Aorta (tissue), 5 donors: ENCODE measurements around the gene SFT2D2. TPM values are rescaled to one million over a fixed set of nuclear protein-coding genes. Genes with fewer than 3 reads are reported as not detected.

ENCODE experiments used
- ATAC-seq: fragments of 200-7000 bp; cut with Tn5 transposase; one replicate; pipeline ENCODE4 v1.9.1; 2022; ENCODE audit warnings: moderate library complexity; ENCODE audit not compliant: low FRiP score
- DNase-seq, 2 donors: peaks; one replicate each; pipeline ENCODE4 v3.0.0-alpha.2; 2020
- H3K27ac ChIP-seq, 2 donors: one replicate each; pipeline ENCODE4 v1.5.1; 2013; ENCODE audit warnings: low read length in 2 of 2, mild to moderate bottlenecking in 2 of 2, moderate library complexity in 2 of 2, control low read depth in 1 of 2, inconsistent platforms in 1 of 2, low read depth in 1 of 2
- H3K27me3 ChIP-seq, 2 donors: one replicate each; pipeline ENCODE4 v1.6.1; 2013; ENCODE audit warnings: control low read depth in 1 of 2, low read length in 1 of 2, mild to moderate bottlenecking in 1 of 2, moderate library complexity in 1 of 2; ENCODE audit not compliant: insufficient read depth in 2 of 2, control insufficient read depth in 1 of 2
- H3K36me3 ChIP-seq, 2 donors: one replicate each; pipeline ENCODE4 v1.6.1; 2013; ENCODE audit warnings: control low read depth in 1 of 2, low read length in 1 of 2, mild to moderate bottlenecking in 1 of 2; ENCODE audit not compliant: insufficient read depth in 2 of 2, control insufficient read depth in 1 of 2
- H3K4me1 ChIP-seq, 2 donors: one replicate each; pipeline ENCODE4 v1.6.1; 2013; ENCODE audit warnings: low read length in 2 of 2, control low read depth in 1 of 2, mild to moderate bottlenecking in 1 of 2, moderate library complexity in 1 of 2; ENCODE audit not compliant: insufficient read depth in 2 of 2, control insufficient read depth in 1 of 2
- H3K4me3 ChIP-seq, 2 donors: one replicate each; pipeline ENCODE4 v1.5.1; 2013; ENCODE audit warnings: low read length in 2 of 2, control low read depth in 1 of 2, mild to moderate bottlenecking in 1 of 2
- H3K9me3 ChIP-seq: one replicate; pipeline ENCODE4 v1.6.1; 2013; ENCODE audit warnings: mild to moderate bottlenecking, low read length; ENCODE audit not compliant: control insufficient read depth
- WGBS, 2 donors: extraction: QIAGEN DNeasy Blood & Tissue Kit; methylation state at CpG; one replicate each; pipeline ENCODE4 v1.1.7; 2013; 5-methylcytosine and 5-hydroxymethylcytosine counted together
- intact Hi-C, 2 donors: fragments of 100-400 bp; cut with DNase I; formaldehyde crosslinking; loops; one replicate each; pipeline versions ENCODE4 v1.14.2 to v1.15.0; 2022
- polyA plus RNA-seq, 2 donors: library from polyadenylated mRNA; stranded (reverse); fragments of 200-250 nt; gene quantifications; one replicate each; pipeline ENCODE4 v1.2.3, GENCODE V29; 2013
- total RNA-seq, 2 donors: library from RNA; stranded (reverse); fragmentation: NEBNext Ultra II Directional; extraction: Animal tissue kit (Norgen Biotek cat#: 25700); gene quantifications; one replicate each; pipeline ENCODE4 v1.2.1, GENCODE V29; 2021
- donor health status: healthy with polysubstance abuse.
- donor health status: Bipolar disorder and iron deficiency.
- donor health status: DM: no; HTN: no; CAD: no.
- donor health status: DM: no; HTN: no; CAD: no.
- donor health status: DM: yes; HTN: yes; CAD: no.

Gene SFT2D2
- total and polyA plus RNA-seq, 4 donors, result 5.3 to 107 (median 53.0) TPM

DNA sequence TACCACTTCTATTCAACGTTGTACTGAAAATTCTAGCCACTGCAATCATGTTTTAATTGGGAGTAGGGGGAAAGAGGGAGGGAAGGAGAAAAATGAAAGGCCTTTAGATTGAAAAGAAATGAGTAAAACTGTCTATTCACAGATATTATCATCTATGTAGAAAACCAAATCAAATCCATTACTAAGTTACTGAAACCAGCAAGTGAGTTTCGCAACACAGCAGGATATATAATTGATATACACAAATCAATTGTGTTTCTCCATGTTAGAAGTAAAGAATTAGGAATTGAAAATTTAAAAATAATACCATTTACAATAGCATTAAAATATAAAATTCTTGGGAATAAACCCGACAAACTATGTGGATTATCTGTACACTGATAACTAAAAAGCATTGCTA is 19.2 kb downstream of the SFT2D2 start:
- H3K27ac ChIP-seq, result no peak overlapping the region

GRCh38 chr1:168246506-168246905 is 20.7 kb downstream of the SFT2D2 start:
- Histone ChIP-seq H3K27ac (no peak overlapping the region), H3K4me1 (peaks cover 2 to 16% of the 10 kb centered on the region in 2 donors), H3K36me3 (peaks cover 0 to 5% of the 10 kb centered on the region in 2 donors), H3K4me3 (no peak overlapping the region), H3K9me3 (no peaks in the 10 kb centered on the region), H3K27me3 (no peaks in the 10 kb centered on the region)
- intact Hi-C loops, result no loop called here
- DNase-seq (no peak), ATAC-seq (no peak)
- WGBS, 2 donors, result 22 to 25% methylated on average over 5 of the region's 5 CpGs

More for the DNA sequence above, 19.2 kb downstream of the SFT2D2 start:
- intact Hi-C loops, result no loop called here
- H3K36me3 ChIP-seq, result peaks cover 2 to 5% of the 10 kb centered on the region in 2 donors
- DNase-seq (no peak), ATAC-seq (no peak)
- H3K9me3 ChIP-seq, result no peaks in the 10 kb centered on the region
- peaks cover 2 to 16% of the 10 kb centered on the region in 2 donors for H3K4me1 ChIP-seq
- H3K4me3 ChIP-seq, result no peak overlapping the region
- H3K27me3 ChIP-seq, result no peaks in the 10 kb centered on the region
- 84 to 90% methylated on average over 3 of the region's 3 CpGs for WGBS, 2 donors

DNA sequence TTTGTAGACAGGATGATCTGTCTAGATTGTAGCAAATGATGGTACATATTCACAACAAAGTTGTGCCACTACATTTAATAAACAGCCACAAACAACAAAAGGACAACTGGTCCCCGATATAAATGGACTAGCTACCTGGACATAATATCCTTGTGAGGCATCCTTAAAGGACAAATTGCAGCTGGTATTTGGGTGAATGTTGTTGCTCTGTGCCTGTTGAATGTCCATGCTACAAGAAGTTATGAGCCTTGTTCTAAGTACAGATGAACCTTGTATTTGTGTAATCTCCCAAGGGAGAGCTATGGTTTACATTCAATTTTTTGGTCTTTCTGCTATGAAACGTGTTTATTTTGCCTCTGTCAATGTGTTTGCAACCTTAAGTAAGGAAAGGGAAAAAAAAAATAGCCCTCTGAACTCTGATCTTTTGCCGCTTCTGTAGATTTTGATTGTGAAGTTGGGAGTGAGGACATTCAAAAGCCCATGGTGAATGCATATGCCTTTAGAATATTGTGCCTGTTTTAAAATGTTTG is 26.5 kb downstream of the SFT2D2 start:
- no peaks in the 10 kb centered on the region for H3K27me3 ChIP-seq
- no peaks in the 10 kb centered on the region for H3K4me1 ChIP-seq
- no peak overlapping the region for H3K4me3 ChIP-seq
- WGBS, 2 donors, result 49 to 55% methylated on average over 3 of the region's 3 CpGs
- H3K9me3 ChIP-seq, result peaks cover 3% of the 10 kb centered on the region
- intact Hi-C loops, result no loop called here
- H3K27ac ChIP-seq, result no peak overlapping the region
- DNase-seq (no peak), ATAC-seq (no peak)
- no peaks in the 10 kb centered on the region for H3K36me3 ChIP-seq

- intact Hi-C loops, result no loop called here
- Histone ChIP-seq H3K27ac (no peak overlapping the region), H3K9me3 (peaks cover 3% of the 10 kb centered on the region), H3K4me3 (no peak overlapping the region), H3K36me3 (no peaks in the 10 kb centered on the region), H3K4me1 (peaks cover 4 to 11% of the 10 kb centered on the region in 2 donors), H3K27me3 (no peaks in the 10 kb centered on the region)
- 99 to 100% methylated on average over 2 of the region's 2 CpGs for WGBS, 2 donors
- DNase-seq (no peak), ATAC-seq (no peak)
Measured at GRCh38 chr1:168256164-168256563, 30.4 kb downstream of the SFT2D2 start.

DNA sequence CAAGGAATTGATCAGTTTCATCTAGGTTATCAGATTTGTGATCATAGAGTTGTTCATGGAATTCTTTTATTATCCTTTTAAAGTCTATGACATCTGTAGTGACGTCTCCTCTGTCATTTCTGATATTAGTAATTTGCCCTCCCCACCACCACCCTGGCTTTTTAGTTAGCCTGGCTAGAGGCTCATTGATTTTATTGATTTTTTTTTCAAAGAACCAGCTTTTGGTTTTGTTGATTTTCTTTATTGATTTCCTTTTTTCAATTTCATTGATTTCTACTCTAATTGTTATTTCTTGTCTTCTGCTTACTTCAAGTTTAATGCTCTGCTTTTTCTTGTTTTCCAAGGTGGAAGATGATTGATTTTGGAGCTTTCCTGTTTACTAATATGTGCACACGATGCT is 31.6 kb downstream of the SFT2D2 start:
- H3K27me3 ChIP-seq, result no peaks in the 10 kb centered on the region
- no peak overlapping the region for H3K27ac ChIP-seq
- peaks cover 3% of the 10 kb centered on the region for H3K9me3 ChIP-seq
- H3K36me3 ChIP-seq, result no peaks in the 10 kb centered on the region
- peaks cover 4 to 11% of the 10 kb centered on the region in 2 donors for H3K4me1 ChIP-seq
- ATAC-seq (no peak), DNase-seq (no peak)
- intact Hi-C loops, result no loop called here
- no peak overlapping the region for H3K4me3 ChIP-seq
- 71 to 73% methylated on average over 2 of the region's 2 CpGs for WGBS, 2 donors

DNA sequence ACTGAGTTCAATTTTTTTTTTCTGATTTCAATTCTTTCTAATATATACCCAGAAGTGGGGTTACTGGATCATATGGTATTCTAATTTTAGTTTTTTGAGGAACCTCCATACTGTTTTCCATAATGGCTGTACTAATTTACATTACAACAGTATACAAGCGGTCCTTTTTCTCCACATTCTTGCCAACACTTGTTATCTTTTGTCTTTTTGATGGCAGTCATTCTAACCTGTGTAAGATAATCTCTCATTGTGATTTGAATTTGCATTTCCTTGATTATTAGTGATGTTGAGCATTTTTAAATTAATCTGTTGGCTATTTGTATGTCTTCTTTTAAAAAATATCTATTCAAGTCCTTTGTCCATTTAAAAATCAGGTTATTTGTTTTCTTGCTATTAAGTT is 33.8 kb downstream of the SFT2D2 start:
- 96 to 97% methylated on average over 1 of the region's 1 CpG for WGBS, 2 donors

GRCh38 chr1:168260393-168260792 is 34.6 kb downstream of the SFT2D2 start:
- peak overlapping the region in 1 of 2 donors; percentile 95 for H3K27ac ChIP-seq
- intact Hi-C loops, result loop anchor here in 1 of 2 donors (5.0 kb wide), 1 partner anchor 33 kb away; the partner anchor contains the start of gene SFT2D2

More for the DNA sequence above, 33.8 kb downstream of the SFT2D2 start:
- Histone ChIP-seq H3K9me3 (peaks cover 3% of the 10 kb centered on the region), H3K27ac (no peak overlapping the region), H3K36me3 (no peaks in the 10 kb centered on the region), H3K4me1 (peaks cover 4 to 11% of the 10 kb centered on the region in 2 donors), H3K4me3 (no peak overlapping the region), H3K27me3 (no peaks in the 10 kb centered on the region)
- DNase-seq (no peak), ATAC-seq (no peak)
- intact Hi-C loops, result no loop called here

DNA sequence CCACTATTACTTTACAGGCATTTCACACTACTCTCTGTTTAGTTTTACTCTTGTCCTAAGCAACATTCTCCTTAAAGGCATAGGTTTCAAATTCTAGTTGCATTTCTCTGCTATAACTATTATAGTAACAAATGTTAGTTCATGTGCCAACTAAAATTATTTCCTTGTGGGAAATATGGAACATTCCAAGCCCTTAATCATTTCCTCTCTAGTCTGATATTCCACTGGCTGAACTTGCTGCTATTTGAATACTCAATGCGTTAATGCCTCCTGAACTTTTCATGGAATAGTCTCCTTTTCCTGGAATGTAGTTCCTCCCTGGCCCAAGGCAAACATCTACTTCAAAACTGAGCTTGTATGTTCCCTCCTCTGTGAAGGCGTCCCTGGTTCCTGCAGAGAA is 35.6 kb downstream of the SFT2D2 start:
- Histone ChIP-seq H3K9me3 (no peaks in the 10 kb centered on the region), H3K27ac (peak overlapping the region; percentile 67 to 95), H3K36me3 (no peaks in the 10 kb centered on the region), H3K4me3 (no peak overlapping the region), H3K27me3 (no peaks in the 10 kb centered on the region), H3K4me1 (peaks cover 4 to 11% of the 10 kb centered on the region in 2 donors)
- peak; percentile 59 for ATAC-seq
- 3 to 5% methylated on average over 2 of the region's 2 CpGs for WGBS, 2 donors
- intact Hi-C loops, result loop anchor here in 1 of 2 donors (5.0 kb wide), 1 partner anchor 34 kb away; the partner anchor contains the start of gene SFT2D2
- DNase-seq, result no peak

More at GRCh38 chr1:168260393-168260792, 34.6 kb downstream of the SFT2D2 start:
- peaks cover 3% of the 10 kb centered on the region for H3K9me3 ChIP-seq
- no peaks in the 10 kb centered on the region for H3K27me3 ChIP-seq
- 58 to 62% methylated on average over 3 of the region's 3 CpGs for WGBS, 2 donors
- H3K4me3 ChIP-seq, result no peak overlapping the region
- ATAC-seq (no peak), DNase-seq (no peak)
- peaks cover 4 to 11% of the 10 kb centered on the region in 2 donors for H3K4me1 ChIP-seq
- H3K36me3 ChIP-seq, result no peaks in the 10 kb centered on the region

GRCh38 chr1:168263130-168263529 is 37.3 kb downstream of the SFT2D2 start:
- Histone ChIP-seq H3K4me3 (no peak overlapping the region), H3K27ac (peak overlapping the region; percentile 14 to 22), H3K4me1 (peaks cover 6 to 11% of the 10 kb centered on the region in 2 donors), H3K27me3 (no peaks in the 10 kb centered on the region), H3K36me3 (no peaks in the 10 kb centered on the region), H3K9me3 (no peaks in the 10 kb centered on the region)
- intact Hi-C loops, result loop anchor here in 1 of 2 donors (5.0 kb wide), 1 partner anchor 36 kb away; the partner anchor contains the start of gene SFT2D2
- no peak for ATAC-seq
- WGBS, 2 donors, result 77 to 78% methylated on average over 4 of the region's 4 CpGs
- DNase-seq, result no peak
